ENCODE data around the gene FAM170B. TPM values are rescaled to one million over a fixed set of nuclear protein-coding genes. Genes with fewer than 3 reads are reported as not detected.

Gene FAM170B
- total and polyA plus RNA-seq, 10 donors, result 0.05 to 0.06 TPM; not detected in 8

DNA sequence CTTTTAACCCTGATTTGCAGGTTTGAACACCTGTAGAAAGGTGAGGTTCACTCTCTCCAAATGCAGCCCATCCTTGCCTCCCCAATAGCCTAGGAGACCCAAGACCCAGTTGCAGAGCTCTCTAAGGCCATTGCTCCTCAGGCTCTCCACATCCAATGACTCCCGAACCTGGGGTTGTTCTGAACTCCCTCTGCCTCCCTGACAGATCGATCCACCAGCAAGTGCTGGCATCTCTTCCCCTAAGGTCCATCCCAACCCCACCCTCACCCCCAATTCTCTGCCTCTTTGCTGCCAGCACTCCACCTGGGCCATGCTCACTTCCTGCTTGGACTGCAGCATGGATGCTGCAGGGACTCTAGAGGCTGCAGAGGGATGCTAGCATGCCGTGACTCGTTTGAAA lies 19.3 kb upstream of the FAM170B start:
- Histone ChIP-seq H3K4me3 (no peak overlapping the region), H3K4me1 (no peaks in the 10 kb centered on the region), H3K27me3 (replicated peaks in 1 of 7) (peaks cover 0 to 12% (median 0%) of the 10 kb centered on the region in 7 donors), H3K27ac (no peak overlapping the region), H3K9me3 (peaks cover 0 to 5% (median under 1%) of the 10 kb centered on the region in 8 donors), H3K36me3 (peaks cover 0 to 16% (median 0%) of the 10 kb centered on the region in 6 donors)
- 63 to 93% (median 78%) methylated on average over 4 of the region's 4 CpGs for WGBS, 5 donors
- no peak for DNase-seq
- intact Hi-C loops (cut with DNase I; ENCODE audit: low total_unique reads), result no loop called here
- no peak for TF ChIP-seq POLR2A (IDR thresholded peaks at IDR 0.05)
- TF ChIP-seq POLR2AphosphoS5 (IDR thresholded peaks at IDR 0.05), result no peak
- TF ChIP-seq, protein P1, sequence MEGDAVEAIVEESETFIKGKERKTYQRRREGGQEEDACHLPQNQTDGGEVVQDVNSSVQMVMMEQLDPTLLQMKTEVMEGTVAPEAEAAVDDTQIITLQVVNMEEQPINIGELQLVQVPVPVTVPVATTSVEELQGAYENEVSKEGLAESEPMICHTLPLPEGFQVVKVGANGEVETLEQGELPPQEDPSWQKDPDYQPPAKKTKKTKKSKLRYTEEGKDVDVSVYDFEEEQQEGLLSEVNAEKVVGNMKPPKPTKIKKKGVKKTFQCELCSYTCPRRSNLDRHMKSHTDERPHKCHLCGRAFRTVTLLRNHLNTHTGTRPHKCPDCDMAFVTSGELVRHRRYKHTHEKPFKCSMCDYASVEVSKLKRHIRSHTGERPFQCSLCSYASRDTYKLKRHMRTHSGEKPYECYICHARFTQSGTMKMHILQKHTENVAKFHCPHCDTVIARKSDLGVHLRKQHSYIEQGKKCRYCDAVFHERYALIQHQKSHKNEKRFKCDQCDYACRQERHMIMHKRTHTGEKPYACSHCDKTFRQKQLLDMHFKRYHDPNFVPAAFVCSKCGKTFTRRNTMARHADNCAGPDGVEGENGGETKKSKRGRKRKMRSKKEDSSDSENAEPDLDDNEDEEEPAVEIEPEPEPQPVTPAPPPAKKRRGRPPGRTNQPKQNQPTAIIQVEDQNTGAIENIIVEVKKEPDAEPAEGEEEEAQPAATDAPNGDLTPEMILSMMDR (IDR thresholded peaks at IDR 0.05 in 8 of 11, conservative IDR thresholded peaks at IDR 0.05 in 3 of 11), result no peak

DNA sequence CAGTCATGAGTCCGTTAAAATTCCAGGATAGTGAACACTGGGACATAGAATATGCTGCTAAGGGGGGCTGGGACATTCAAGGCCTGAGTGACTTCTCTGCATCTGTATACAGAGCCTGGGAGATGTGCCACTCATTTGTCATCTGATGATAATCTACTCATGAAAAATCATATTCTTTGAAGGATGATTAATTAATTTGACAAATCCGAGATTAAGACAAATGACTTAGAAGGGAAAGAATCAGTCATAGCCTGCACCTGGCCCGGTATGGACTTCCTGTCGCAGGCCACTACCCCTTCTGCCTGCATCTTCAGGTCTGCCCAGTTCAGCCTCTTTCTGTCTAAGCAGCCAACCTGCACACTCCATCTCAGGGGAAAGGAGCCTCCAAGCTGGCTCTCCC lies 18.8 kb upstream of the FAM170B start:
- 73 to 82% (median 79%) methylated on average over 4 of the region's 4 CpGs for WGBS, 5 donors
- H3K27ac ChIP-seq, result no peak overlapping the region
- peaks cover 0 to 12% (median 0%) of the 10 kb centered on the region in 7 donors for H3K27me3 ChIP-seq (replicated peaks in 1 of 7)
- intact Hi-C loops (cut with DNase I; ENCODE audit: low total_unique reads), result no loop called here
- TF ChIP-seq POLR2AphosphoS5 (IDR thresholded peaks at IDR 0.05), result no peak
- TF ChIP-seq, protein P1 (IDR thresholded peaks at IDR 0.05 in 8 of 11, conservative IDR thresholded peaks at IDR 0.05 in 3 of 11), result no peak
- no peak for TF ChIP-seq POLR2A (IDR thresholded peaks at IDR 0.05)
- H3K36me3 ChIP-seq, result peaks cover 0 to 16% (median 0%) of the 10 kb centered on the region in 6 donors
- peaks cover 0 to 9% (median 5%) of the 10 kb centered on the region in 8 donors for H3K9me3 ChIP-seq
- H3K4me1 ChIP-seq, result no peaks in the 10 kb centered on the region
- H3K4me3 ChIP-seq, result no peak overlapping the region
- DNase-seq, result no peak

DNA sequence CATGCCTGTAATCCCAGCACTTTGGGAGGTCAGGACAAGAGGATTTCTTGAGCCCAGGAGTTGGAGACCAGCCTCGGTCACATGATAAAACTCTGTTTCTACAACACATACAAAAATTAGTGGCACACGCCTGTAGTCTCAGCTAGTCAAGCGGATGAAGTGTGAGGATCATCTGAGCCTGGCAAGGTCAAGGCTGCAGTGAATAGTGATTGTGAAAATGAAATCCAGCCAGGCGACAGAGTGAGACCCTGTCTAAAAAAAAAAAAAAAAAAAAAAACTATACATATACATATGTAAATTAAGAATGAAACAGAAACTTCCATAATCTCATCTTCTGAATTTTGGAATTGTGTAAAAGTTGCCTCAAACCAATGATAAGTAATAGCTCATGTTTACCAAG lies 18.2 kb upstream of the FAM170B start:
- H3K4me1 ChIP-seq, result no peaks in the 10 kb centered on the region
- no peak overlapping the region for H3K27ac ChIP-seq
- DNase-seq, result no peak
- H3K9me3 ChIP-seq, result peaks cover 0 to 15% (median 11%) of the 10 kb centered on the region in 8 donors
- no peak for TF ChIP-seq POLR2A (IDR thresholded peaks at IDR 0.05)
- TF ChIP-seq, protein P1 (IDR thresholded peaks at IDR 0.05 in 8 of 11, conservative IDR thresholded peaks at IDR 0.05 in 3 of 11), result no peak
- TF ChIP-seq POLR2AphosphoS5 (IDR thresholded peaks at IDR 0.05), result no peak
- H3K4me3 ChIP-seq, result no peak overlapping the region
- intact Hi-C loops (cut with DNase I; ENCODE audit: low total_unique reads), result no loop called here
- 77 to 88% (median 83%) methylated on average over 4 of the region's 4 CpGs for WGBS, 5 donors
- H3K27me3 ChIP-seq (replicated peaks in 1 of 7), result peaks cover 0 to 17% (median 0%) of the 10 kb centered on the region in 7 donors
- peaks cover 0 to 14% (median 0%) of the 10 kb centered on the region in 6 donors for H3K36me3 ChIP-seq

DNA sequence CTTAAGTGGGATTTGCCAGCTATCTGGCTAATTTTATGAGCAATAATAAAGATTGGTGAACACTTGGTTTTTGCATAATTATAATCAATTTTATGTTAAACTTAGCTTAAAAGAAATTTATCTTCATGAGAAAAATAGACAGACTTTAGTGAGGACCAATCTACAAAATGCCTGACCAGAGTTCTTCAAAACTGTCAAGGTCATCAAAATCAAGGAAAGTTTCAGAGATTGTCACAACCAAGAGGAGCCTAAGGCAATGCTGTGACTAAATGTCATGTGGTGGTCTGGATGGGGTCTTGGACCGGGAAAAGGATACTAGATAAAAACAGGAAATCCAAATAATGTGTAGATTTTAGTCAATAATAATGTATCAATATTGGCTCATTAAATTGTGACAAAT lies 17.7 kb upstream of the FAM170B start:
- Histone ChIP-seq H3K9me3 (peaks cover 0 to 20% (median 16%) of the 10 kb centered on the region in 8 donors), H3K27me3 (replicated peaks in 1 of 7) (peaks cover 0 to 17% (median 0%) of the 10 kb centered on the region in 7 donors), H3K36me3 (peaks cover 0 to 11% (median 0%) of the 10 kb centered on the region in 6 donors), H3K27ac (no peak overlapping the region), H3K4me1 (no peaks in the 10 kb centered on the region), H3K4me3 (no peak overlapping the region)
- TF ChIP-seq, protein P1 (IDR thresholded peaks at IDR 0.05 in 8 of 11, conservative IDR thresholded peaks at IDR 0.05 in 3 of 11), result no peak
- TF ChIP-seq POLR2A (IDR thresholded peaks at IDR 0.05) (no peak), POLR2AphosphoS5 (IDR thresholded peaks at IDR 0.05) (no peak)
- DNase-seq, result no peak
- WGBS, 5 donors, result 66 to 88% (median 74%) methylated on average over 1 of the region's 1 CpG
- intact Hi-C loops (cut with DNase I; ENCODE audit: low total_unique reads), result no loop called here
